GM19035 (cell line): ENCODE results near the gene ASTN2.

ENCODE experiments used
- ATAC-seq: cut with Tn5 transposase; IDR thresholded peaks from one replicate; pipeline ENCODE4 v1.9.1; 2021; ENCODE audit not compliant: unreplicated experiment

Gene ASTN2

GRCh38 chr9:117030254-117030768, 384.5 kb downstream of the ASTN2 start:
- no peak for ATAC-seq

- ATAC-seq, result no peak
These were observed 385.5 kb downstream of the ASTN2 start for GRCh38 chr9:117029341-117029740.

GRCh38 chr9:117028103-117028858, 386.6 kb downstream of the ASTN2 start:
- no peak for ATAC-seq

- no peak for ATAC-seq
These were observed 393.0 kb downstream of the ASTN2 start for GRCh38 chr9:117021906-117022305.

GRCh38 chr9:117018966-117019617, 395.8 kb downstream of the ASTN2 start:
- ATAC-seq, result no peak

GRCh38 chr9:117017414-117017985, 397.4 kb downstream of the ASTN2 start:
- ATAC-seq, result no peak

- no peak for ATAC-seq
These were observed 400.8 kb downstream of the ASTN2 start for GRCh38 chr9:117014061-117014460.

GRCh38 chr9:117013440-117013995, 401.3 kb downstream of the ASTN2 start:
- ATAC-seq, result no peak

- ATAC-seq, result no peak
These were observed 404.8 kb downstream of the ASTN2 start for GRCh38 chr9:117010061-117010460.

- ATAC-seq, result no peak
These were observed 406.0 kb downstream of the ASTN2 start for GRCh38 chr9:117008876-117009275.

- ATAC-seq, result no peak
These were observed 406.4 kb downstream of the ASTN2 start for GRCh38 chr9:117008461-117008860.

- no peak for ATAC-seq
These were observed 412.2 kb downstream of the ASTN2 start for GRCh38 chr9:117002686-117003085.

- no peak for ATAC-seq
These were observed 414.0 kb downstream of the ASTN2 start for GRCh38 chr9:117000834-117001233.

GRCh38 chr9:117000196-117000723, 414.6 kb downstream of the ASTN2 start:
- ATAC-seq, result no peak

GRCh38 chr9:116998305-116998704, 416.6 kb downstream of the ASTN2 start:
- ATAC-seq, result no peak

GRCh38 chr9:116992865-116993264, 422.0 kb downstream of the ASTN2 start:
- ATAC-seq, result no peak

- ATAC-seq, result no peak
These were observed 423.8 kb downstream of the ASTN2 start for GRCh38 chr9:116991051-116991450.

- ATAC-seq, result no peak
These were observed 424.3 kb downstream of the ASTN2 start for GRCh38 chr9:116990592-116990991.

- ATAC-seq, result no peak
These were observed 427.0 kb downstream of the ASTN2 start for GRCh38 chr9:116987721-116988485.

- ATAC-seq, result no peak
These were observed 428.8 kb downstream of the ASTN2 start for GRCh38 chr9:116986015-116986414.

- no peak for ATAC-seq
These were observed 429.3 kb downstream of the ASTN2 start for GRCh38 chr9:116985596-116985995.
